ENCODE results near the gene CCRL2. TPM values are rescaled to one million over a fixed set of nuclear protein-coding genes. Genes with fewer than 3 reads are reported as not detected.

CCRL2 gene
- total RNA-seq, 6 experiments from 2014 or later = 0.12 to 0.21 TPM; not detected in 4

DNA sequence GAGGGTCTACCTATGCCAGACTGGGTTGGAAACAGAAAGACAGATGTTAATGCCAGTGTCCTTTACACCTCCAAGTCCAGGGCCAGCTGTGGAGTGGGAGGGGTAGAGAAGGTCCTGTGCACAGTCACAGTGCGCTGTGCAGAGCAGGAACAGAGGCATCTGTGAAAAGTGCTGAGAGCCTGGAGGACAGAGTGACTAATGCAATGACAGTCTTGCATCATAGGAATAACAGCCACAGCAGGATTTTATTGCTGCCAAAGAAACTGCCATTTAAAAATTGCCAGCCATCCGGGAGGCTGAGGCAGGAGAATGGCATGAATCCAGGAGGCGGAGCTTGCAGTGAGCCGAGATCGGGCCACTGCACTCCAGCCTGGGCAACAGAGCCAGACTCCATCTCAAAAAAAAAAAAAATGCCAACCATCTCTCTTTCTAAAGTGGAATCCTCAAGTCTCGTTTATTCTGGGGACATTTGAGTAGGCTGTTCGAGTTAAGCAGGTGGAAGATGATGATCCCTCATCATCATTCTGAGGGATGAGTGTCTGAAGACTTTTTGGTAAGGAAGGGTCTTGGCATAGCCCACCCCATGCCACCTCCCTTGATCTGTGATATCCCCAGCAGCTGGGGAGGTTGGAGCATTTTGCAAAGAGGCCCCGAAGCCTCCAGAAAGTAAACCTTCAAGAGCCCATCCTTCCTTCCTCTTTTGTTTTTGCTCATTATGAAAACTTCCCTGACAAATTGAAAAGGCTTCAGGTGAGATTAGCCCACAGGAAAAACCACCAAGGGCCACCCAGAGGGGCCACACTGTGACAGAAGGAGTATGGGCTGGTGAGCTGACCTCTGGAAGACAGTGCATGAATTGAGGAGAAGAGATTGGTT lies 45.4 kb upstream of the CCRL2 start:
- Mint-ChIP-seq H3K27me3 (ENCODE audit: insufficient read depth) (peaks cover 40% of the 10 kb centered on the region), H3K9me3 (no peaks in the 10 kb centered on the region), H3K4me3 (no peak overlapping the region), H3K36me3 (ENCODE audit: low read depth) (no peaks in the 10 kb centered on the region), H3K4me1 (ENCODE audit: low read depth) (peaks cover 6% of the 10 kb centered on the region; the same call in 1 of the 2 replicates), H3K27ac (no peak overlapping the region)
- DNase-seq = peak; percentile 41
- TF ChIP-seq, protein P1, sequence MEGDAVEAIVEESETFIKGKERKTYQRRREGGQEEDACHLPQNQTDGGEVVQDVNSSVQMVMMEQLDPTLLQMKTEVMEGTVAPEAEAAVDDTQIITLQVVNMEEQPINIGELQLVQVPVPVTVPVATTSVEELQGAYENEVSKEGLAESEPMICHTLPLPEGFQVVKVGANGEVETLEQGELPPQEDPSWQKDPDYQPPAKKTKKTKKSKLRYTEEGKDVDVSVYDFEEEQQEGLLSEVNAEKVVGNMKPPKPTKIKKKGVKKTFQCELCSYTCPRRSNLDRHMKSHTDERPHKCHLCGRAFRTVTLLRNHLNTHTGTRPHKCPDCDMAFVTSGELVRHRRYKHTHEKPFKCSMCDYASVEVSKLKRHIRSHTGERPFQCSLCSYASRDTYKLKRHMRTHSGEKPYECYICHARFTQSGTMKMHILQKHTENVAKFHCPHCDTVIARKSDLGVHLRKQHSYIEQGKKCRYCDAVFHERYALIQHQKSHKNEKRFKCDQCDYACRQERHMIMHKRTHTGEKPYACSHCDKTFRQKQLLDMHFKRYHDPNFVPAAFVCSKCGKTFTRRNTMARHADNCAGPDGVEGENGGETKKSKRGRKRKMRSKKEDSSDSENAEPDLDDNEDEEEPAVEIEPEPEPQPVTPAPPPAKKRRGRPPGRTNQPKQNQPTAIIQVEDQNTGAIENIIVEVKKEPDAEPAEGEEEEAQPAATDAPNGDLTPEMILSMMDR (IDR thresholded peaks at IDR 0.05) = no peak

DNA sequence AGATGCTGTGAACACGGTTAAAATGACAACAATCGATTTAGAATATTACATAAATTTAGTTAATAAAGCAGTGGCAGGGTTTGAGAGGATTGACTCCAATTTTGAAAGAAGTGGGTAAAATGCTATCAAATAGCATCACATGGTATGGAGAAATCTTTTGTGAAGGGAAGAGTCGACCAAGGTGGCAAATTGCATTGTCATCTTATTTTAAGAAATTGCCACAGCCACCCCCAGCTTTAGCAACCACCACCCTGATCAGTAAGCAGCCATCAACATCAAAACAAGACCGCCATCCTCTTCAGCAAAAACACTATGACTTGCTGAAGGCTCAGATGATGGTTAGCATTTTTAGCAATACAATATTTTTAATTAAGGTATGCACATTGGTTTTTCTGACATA lies 42.0 kb upstream of the CCRL2 start:
- no peak for DNase-seq

DNA sequence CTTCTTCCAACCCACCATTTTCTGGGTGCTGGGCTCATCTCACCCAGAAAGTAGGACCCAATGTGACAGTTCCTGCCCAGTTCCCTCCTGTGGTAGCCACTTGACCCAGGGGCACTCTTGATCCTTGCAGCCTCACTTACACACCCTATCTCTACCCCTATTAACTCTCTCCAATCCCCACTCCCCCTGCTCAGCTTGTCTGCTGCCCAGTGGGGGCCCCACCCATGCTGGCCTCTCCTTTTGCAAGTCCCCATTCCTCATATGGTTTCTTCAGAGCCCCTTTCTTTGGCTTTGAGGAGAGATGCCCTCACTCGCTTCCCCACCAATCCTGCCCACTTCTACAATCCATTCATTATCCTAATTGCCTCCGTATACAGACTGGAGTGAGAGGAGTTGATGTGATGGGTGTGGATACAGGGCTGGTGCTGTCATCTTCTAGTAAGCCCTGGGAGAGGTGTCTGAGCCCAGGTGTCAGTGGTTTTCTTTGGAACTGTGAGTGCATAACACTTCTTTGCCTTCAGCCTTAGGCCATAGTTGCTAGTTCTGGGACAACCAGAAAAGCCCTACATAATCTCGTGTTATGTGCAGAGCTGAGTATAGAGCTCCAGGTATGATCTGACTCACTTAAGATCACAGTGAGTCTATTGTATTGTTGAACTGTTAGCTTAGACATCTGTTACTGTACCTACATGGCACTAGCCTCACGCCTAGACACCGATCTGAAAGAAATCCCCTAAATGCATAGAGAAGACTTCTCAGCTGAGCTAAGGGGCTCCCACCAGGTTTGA lies 41.1 kb upstream of the CCRL2 start:
- H3K36me3 Mint-ChIP-seq (ENCODE audit: low read depth) = no peaks in the 10 kb centered on the region
- H3K4me3 Mint-ChIP-seq = no peak overlapping the region
- TF ChIP-seq, protein P1 (IDR thresholded peaks at IDR 0.05) = no peak
- H3K4me1 Mint-ChIP-seq (ENCODE audit: low read depth) = peaks cover 6% of the 10 kb centered on the region; the same call in 1 of the 2 replicates
- H3K9me3 Mint-ChIP-seq = no peaks in the 10 kb centered on the region
- H3K27ac Mint-ChIP-seq = no peak overlapping the region
- DNase-seq = no peak
- peaks cover 48% of the 10 kb centered on the region for H3K27me3 Mint-ChIP-seq (ENCODE audit: insufficient read depth)

More for the DNA sequence above, 42.0 kb upstream of the CCRL2 start:
- Mint-ChIP-seq H3K4me1 (ENCODE audit: low read depth) (peaks cover 6% of the 10 kb centered on the region; the same call in 1 of the 2 replicates), H3K27me3 (ENCODE audit: insufficient read depth) (peaks cover 44% of the 10 kb centered on the region), H3K9me3 (no peaks in the 10 kb centered on the region), H3K27ac (no peak overlapping the region), H3K4me3 (no peak overlapping the region), H3K36me3 (ENCODE audit: low read depth) (no peaks in the 10 kb centered on the region)
- TF ChIP-seq, protein P1 (IDR thresholded peaks at IDR 0.05) = no peak

DNA sequence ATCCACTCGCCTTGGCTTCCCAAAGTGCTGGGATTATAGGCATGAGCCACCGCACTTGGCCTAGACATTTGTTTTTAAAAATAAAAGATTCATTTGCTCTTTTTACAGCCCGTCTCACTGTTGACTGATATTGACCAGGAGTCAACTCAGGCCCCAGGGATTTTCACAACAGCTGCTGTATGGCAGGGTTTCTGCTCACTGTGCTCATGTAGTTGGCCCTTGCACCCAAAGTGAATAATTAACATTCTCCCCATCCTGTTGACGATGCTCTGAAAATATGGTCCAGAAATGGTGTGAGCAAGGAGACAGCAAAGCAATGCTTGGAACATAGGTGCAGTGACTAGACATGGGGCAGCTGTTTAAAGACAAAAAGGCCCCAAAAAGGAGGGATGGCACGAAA lies 39.2 kb upstream of the CCRL2 start:
- Mint-ChIP-seq H3K4me1 (ENCODE audit: low read depth) (no peaks in the 10 kb centered on the region), H3K27me3 (ENCODE audit: insufficient read depth) (peaks cover 43% of the 10 kb centered on the region), H3K9me3 (no peaks in the 10 kb centered on the region), H3K4me3 (no peak overlapping the region), H3K36me3 (ENCODE audit: low read depth) (no peaks in the 10 kb centered on the region), H3K27ac (no peak overlapping the region)
- no peak for DNase-seq
- TF ChIP-seq, protein P1 (IDR thresholded peaks at IDR 0.05) = no peak

DNA sequence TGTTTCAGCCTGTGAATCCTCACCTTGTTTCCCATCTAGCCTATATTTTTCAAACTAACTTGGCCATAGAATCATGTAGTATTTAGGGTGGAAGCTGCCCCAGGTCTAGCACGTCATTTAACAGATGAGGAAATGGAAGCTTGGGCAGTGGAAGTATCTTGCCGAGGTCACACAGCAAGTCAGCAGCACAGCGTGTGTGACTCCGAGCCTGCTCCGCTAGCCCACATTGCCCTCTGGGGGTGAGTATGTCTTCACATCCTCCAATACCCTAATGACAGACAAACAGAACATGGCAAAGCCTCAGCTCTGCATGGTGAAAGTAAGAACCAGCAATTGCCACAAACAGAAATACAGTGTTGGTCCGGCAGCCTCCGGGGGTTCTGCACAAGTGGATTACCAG lies 38.5 kb upstream of the CCRL2 start:
- Mint-ChIP-seq H3K36me3 (ENCODE audit: low read depth) (no peaks in the 10 kb centered on the region), H3K27ac (no peak overlapping the region), H3K27me3 (ENCODE audit: insufficient read depth) (peaks cover 48% of the 10 kb centered on the region), H3K4me1 (ENCODE audit: low read depth) (no peaks in the 10 kb centered on the region), H3K4me3 (no peak overlapping the region), H3K9me3 (no peaks in the 10 kb centered on the region)
- TF ChIP-seq, protein P1 (IDR thresholded peaks at IDR 0.05) = peak; percentile 37; the same call in 1 of the 2 replicates
- DNase-seq = no peak
